Osteoblast (primary cell): ENCODE results near the gene CACNA2D1. TPM values are rescaled to one million over a fixed set of nuclear protein-coding genes. Genes with fewer than 3 reads are reported as not detected.
"Not testable (repeated sequence)": the region's sequence is repeated elsewhere in the genome, so short reads cannot be mapped to it uniquely, and the experiment has no call there.

Experiments used
- DNase-seq: peaks from one replicate; pipeline ENCODE4 v3.0.0; 2011; ENCODE audit warnings: low spot score, mixed read lengths; ENCODE audit not compliant: insufficient read length; ENCODE audit errors: missing footprints
- H2AFZ ChIP-seq: 2 replicates; pipeline ENCODE4 v1.6.0; 2011; ENCODE audit warnings: mild to moderate bottlenecking, low read length
- H3K27ac ChIP-seq: 2 replicates; pipeline ENCODE4 v1.5.1; 2011; ENCODE audit warnings: mild to moderate bottlenecking, low read depth, low read length, moderate library complexity
- H3K27me3 ChIP-seq: 2 replicates; pipeline ENCODE4 v1.6.0; 2012; ENCODE audit warnings: mild to moderate bottlenecking, control low read depth, inconsistent platforms, low read length, moderate library complexity; ENCODE audit not compliant: insufficient read depth
- H3K36me3 ChIP-seq: 2 replicates; pipeline ENCODE4 v1.5.1; 2011; ENCODE audit warnings: mild to moderate bottlenecking, low read length, control low read depth, moderate library complexity; ENCODE audit not compliant: insufficient read depth
- H3K4me1 ChIP-seq: 2 replicates; pipeline ENCODE4 v1.5.1; 2011; ENCODE audit warnings: mild to moderate bottlenecking, low read length, control low read depth, moderate library complexity; ENCODE audit not compliant: insufficient read depth
- H3K4me2 ChIP-seq: 2 replicates; pipeline ENCODE4 v1.6.0; 2011; ENCODE audit warnings: mild to moderate bottlenecking, low read length; ENCODE audit not compliant: insufficient read depth
- H3K4me3 ChIP-seq: fragments of 200-600 bp; sonication (generic); 3 replicates; pipeline ENCODE4 v1.5.1; 2012; ENCODE audit warnings: mild to moderate bottlenecking, low read length, inconsistent platforms; ENCODE audit not compliant: insufficient read depth
- H3K79me2 ChIP-seq: 2 replicates; pipeline ENCODE4 v1.6.0; 2012; ENCODE audit warnings: mild to moderate bottlenecking, low read length, control low read depth, inconsistent platforms; ENCODE audit not compliant: insufficient read depth
- H3K9me3 ChIP-seq: 2 replicates; pipeline ENCODE4 v1.5.1; 2011; ENCODE audit warnings: low read depth, low read length, control low read depth
- H4K20me1 ChIP-seq: 2 replicates; pipeline ENCODE4 v1.6.0; 2012; ENCODE audit warnings: mild to moderate bottlenecking, low read length, control low read depth; ENCODE audit not compliant: insufficient read depth
- total RNA-seq: library from RNA; depleted of rRNA; stranded (reverse); fragments of >200 nt; gene quantifications from 2 replicates; pipeline ENCODE4 v1.2.3, GENCODE V29; 2012
- TF ChIP-seq, protein P1 (sequence below): IDR thresholded peaks from 2 replicates; pipeline ENCODE4 v1.5.1; 2011; ENCODE audit warnings: mild to moderate bottlenecking, low read depth, low read length, moderate library complexity; ENCODE audit errors: extremely low read depth

Gene CACNA2D1
- total RNA-seq, 1 donor: 145 TPM

- peak overlapping the region; percentile 56 for H3K4me2 ChIP-seq
- DNase-seq: peak; percentile 62
- no peaks in the 10 kb centered on the region for H3K27me3 ChIP-seq
- peaks cover 9% of the 10 kb centered on the region for H3K36me3 ChIP-seq
- TF ChIP-seq, protein P1, sequence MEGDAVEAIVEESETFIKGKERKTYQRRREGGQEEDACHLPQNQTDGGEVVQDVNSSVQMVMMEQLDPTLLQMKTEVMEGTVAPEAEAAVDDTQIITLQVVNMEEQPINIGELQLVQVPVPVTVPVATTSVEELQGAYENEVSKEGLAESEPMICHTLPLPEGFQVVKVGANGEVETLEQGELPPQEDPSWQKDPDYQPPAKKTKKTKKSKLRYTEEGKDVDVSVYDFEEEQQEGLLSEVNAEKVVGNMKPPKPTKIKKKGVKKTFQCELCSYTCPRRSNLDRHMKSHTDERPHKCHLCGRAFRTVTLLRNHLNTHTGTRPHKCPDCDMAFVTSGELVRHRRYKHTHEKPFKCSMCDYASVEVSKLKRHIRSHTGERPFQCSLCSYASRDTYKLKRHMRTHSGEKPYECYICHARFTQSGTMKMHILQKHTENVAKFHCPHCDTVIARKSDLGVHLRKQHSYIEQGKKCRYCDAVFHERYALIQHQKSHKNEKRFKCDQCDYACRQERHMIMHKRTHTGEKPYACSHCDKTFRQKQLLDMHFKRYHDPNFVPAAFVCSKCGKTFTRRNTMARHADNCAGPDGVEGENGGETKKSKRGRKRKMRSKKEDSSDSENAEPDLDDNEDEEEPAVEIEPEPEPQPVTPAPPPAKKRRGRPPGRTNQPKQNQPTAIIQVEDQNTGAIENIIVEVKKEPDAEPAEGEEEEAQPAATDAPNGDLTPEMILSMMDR: no peak
- peaks cover 22% of the 10 kb centered on the region for H3K4me1 ChIP-seq
- H3K4me3 ChIP-seq: no peak overlapping the region
- H3K27ac ChIP-seq: peak overlapping the region; percentile 31
- H4K20me1 ChIP-seq: peaks cover 11% of the 10 kb centered on the region
- no peaks in the 10 kb centered on the region for H3K9me3 ChIP-seq
- no peaks in the 10 kb centered on the region for H3K79me2 ChIP-seq
- H2AFZ ChIP-seq: no peak overlapping the region
Measured at GRCh38 chr7:82141427-82141826, 302.1 kb downstream of the CACNA2D1 start.

DNA sequence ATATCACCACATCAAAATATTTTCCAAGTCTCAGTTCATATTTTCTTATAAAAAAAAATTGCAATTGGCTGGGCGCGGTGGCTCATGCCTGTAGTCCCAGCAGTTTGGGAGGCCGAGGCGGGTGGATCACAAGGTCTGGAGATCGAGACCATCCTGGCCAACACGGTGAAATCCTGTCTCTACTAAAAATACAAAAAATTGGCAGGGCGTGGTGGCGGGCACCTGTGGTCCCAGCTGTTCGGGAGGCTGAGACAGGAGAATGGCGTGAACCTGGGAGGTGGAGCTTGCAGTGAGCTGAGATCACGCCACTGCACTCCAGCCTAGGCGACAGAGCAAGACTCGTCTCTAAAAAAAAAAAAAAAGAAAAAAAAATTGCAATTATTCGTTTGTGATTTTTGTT is 303.0 kb downstream of the CACNA2D1 start:
- not testable (repeated sequence) for H3K79me2 ChIP-seq, H2AFZ ChIP-seq, H3K4me3 ChIP-seq, DNase-seq, H3K27me3 ChIP-seq, H3K27ac ChIP-seq, H3K4me2 ChIP-seq, H3K9me3 ChIP-seq
- peaks cover 16% of the 10 kb centered on the region for H3K36me3 ChIP-seq
- peaks cover 22% of the 10 kb centered on the region for H3K4me1 ChIP-seq
- H4K20me1 ChIP-seq: peaks cover 12% of the 10 kb centered on the region

GRCh38 chr7:82131215-82131614 is 312.4 kb downstream of the CACNA2D1 start:
- H3K36me3 ChIP-seq: peaks cover 38% of the 10 kb centered on the region
- H3K27ac ChIP-seq: no peak overlapping the region
- H4K20me1 ChIP-seq: peaks cover 5% of the 10 kb centered on the region
- H3K9me3 ChIP-seq: no peaks in the 10 kb centered on the region
- no peak overlapping the region for H3K4me2 ChIP-seq
- no peaks in the 10 kb centered on the region for H3K27me3 ChIP-seq
- H3K79me2 ChIP-seq: peaks cover 3% of the 10 kb centered on the region
- no peak for DNase-seq
- H3K4me1 ChIP-seq: peaks cover 2% of the 10 kb centered on the region
- no peak overlapping the region for H3K4me3 ChIP-seq
- H2AFZ ChIP-seq: no peak overlapping the region
- TF ChIP-seq, protein P1: no peak

- TF ChIP-seq, protein P1: no peak
- DNase-seq: no peak
- Histone ChIP-seq H3K36me3 (peaks cover 26% of the 10 kb centered on the region), H3K4me3 (no peak overlapping the region), H3K27me3 (no peaks in the 10 kb centered on the region), H3K79me2 (peaks cover 3% of the 10 kb centered on the region), H3K4me2 (no peak overlapping the region), H4K20me1 (peaks cover 4% of the 10 kb centered on the region), H3K4me1 (peaks cover 2% of the 10 kb centered on the region), H3K9me3 (no peaks in the 10 kb centered on the region), H2AFZ (no peak overlapping the region), H3K27ac (no peak overlapping the region)
Measured at GRCh38 chr7:82129091-82129490, 314.5 kb downstream of the CACNA2D1 start.

- Histone ChIP-seq H3K27me3 (no peaks in the 10 kb centered on the region), H3K4me1 (peaks cover 2% of the 10 kb centered on the region), H2AFZ (no peak overlapping the region), H3K79me2 (peaks cover 3% of the 10 kb centered on the region), H3K4me2 (no peak overlapping the region), H4K20me1 (peaks cover 4% of the 10 kb centered on the region), H3K4me3 (no peak overlapping the region), H3K27ac (no peak overlapping the region), H3K9me3 (no peaks in the 10 kb centered on the region), H3K36me3 (peaks cover 26% of the 10 kb centered on the region)
- TF ChIP-seq, protein P1: no peak
- DNase-seq: no peak
Measured at GRCh38 chr7:82128546-82128945, 315.0 kb downstream of the CACNA2D1 start.
